ENCODE measurements around the gene MYCBP2.
A peak's percentile ranks its signal among the peaks of the same experiment; 100 is the strongest.

The MYCBP2 gene

GRCh38 chr13:77300176-77301037 lies 26.5 kb downstream of the MYCBP2 start:
- Histone ChIP-seq H3K27ac (ENCODE audit: low read depth, low read length) (peak overlapping the region; percentile 60), H3K4me3 (ENCODE audit: insufficient read depth, low read length, poor library complexity, severe bottlenecking) (peak overlapping the region; percentile 38), H3K9ac (ENCODE audit: low read length) (peak overlapping the region; percentile 27), H2AFZ (ENCODE audit: low read depth, low read length, severe bottlenecking) (no peak overlapping the region), H3K9me2 (replicated peaks; ENCODE audit: insufficient read depth, low read length) (no peaks in the 10 kb centered on the region), H3F3A (ENCODE audit: insufficient read depth) (peaks cover 21% of the 10 kb centered on the region), H3K9me3 (ENCODE audit: insufficient read depth, low read length) (no peaks in the 10 kb centered on the region), H4K20me1 (ENCODE audit: low read depth, low read length) (peaks cover 32% of the 10 kb centered on the region), H3K36me3 (ENCODE audit: low read length) (peaks cover 5% of the 10 kb centered on the region; the same call in 1 of the 2 replicates), H3K4me2 (ENCODE audit: low read depth, low read length, poor library complexity, severe bottlenecking) (peak overlapping the region; percentile 75), H3K27me3 (ENCODE audit: low read length) (no peaks in the 10 kb centered on the region), H3K79me2 (ENCODE audit: insufficient read depth, low read length) (peaks cover 100% of the 10 kb centered on the region)
- no peak for TF ChIP-seq EZH2phosphoT487 (conservative IDR thresholded peaks at IDR 0.05; ENCODE audit: low read length)
- TF ChIP-seq CTCF (IDR thresholded peaks at IDR 0.05; ENCODE audit: insufficient read depth, low read length, poor library complexity, severe bottlenecking): no peak

- Histone ChIP-seq H3K9ac (ENCODE audit: low read length) (peak overlapping the region; percentile 27; the same call in 1 of the 2 replicates), H3K36me3 (ENCODE audit: low read length) (peaks cover 8% of the 10 kb centered on the region; the same call in 1 of the 2 replicates), H3K4me2 (ENCODE audit: low read depth, low read length, poor library complexity, severe bottlenecking) (peak overlapping the region; percentile 75), H4K20me1 (ENCODE audit: low read depth, low read length) (peaks cover 25% of the 10 kb centered on the region), H3K4me3 (ENCODE audit: insufficient read depth, low read length, poor library complexity, severe bottlenecking) (no peak overlapping the region), H3K9me2 (replicated peaks; ENCODE audit: insufficient read depth, low read length) (no peaks in the 10 kb centered on the region), H3K9me3 (ENCODE audit: insufficient read depth, low read length) (no peaks in the 10 kb centered on the region), H3K79me2 (ENCODE audit: insufficient read depth, low read length) (peaks cover 98% of the 10 kb centered on the region), H3K27ac (ENCODE audit: low read depth, low read length) (peak overlapping the region; percentile 60), H3K27me3 (ENCODE audit: low read length) (no peaks in the 10 kb centered on the region), H2AFZ (ENCODE audit: low read depth, low read length, severe bottlenecking) (no peak overlapping the region), H3F3A (ENCODE audit: insufficient read depth) (peaks cover 21% of the 10 kb centered on the region)
- TF ChIP-seq CTCF (IDR thresholded peaks at IDR 0.05; ENCODE audit: insufficient read depth, low read length, poor library complexity, severe bottlenecking): no peak
- no peak for TF ChIP-seq EZH2phosphoT487 (conservative IDR thresholded peaks at IDR 0.05; ENCODE audit: low read length)
These were observed 27.3 kb downstream of the MYCBP2 start for GRCh38 chr13:77299587-77299986.

- Histone ChIP-seq H3K79me2 (ENCODE audit: insufficient read depth, low read length) (peaks cover 95% of the 10 kb centered on the region), H3F3A (ENCODE audit: insufficient read depth) (peaks cover 21% of the 10 kb centered on the region), H3K9me2 (replicated peaks; ENCODE audit: insufficient read depth, low read length) (no peaks in the 10 kb centered on the region), H3K9me3 (ENCODE audit: insufficient read depth, low read length) (no peaks in the 10 kb centered on the region), H3K27me3 (ENCODE audit: low read length) (no peaks in the 10 kb centered on the region), H3K4me2 (ENCODE audit: low read depth, low read length, poor library complexity, severe bottlenecking) (peak overlapping the region; percentile 75), H2AFZ (ENCODE audit: low read depth, low read length, severe bottlenecking) (no peak overlapping the region), H3K27ac (ENCODE audit: low read depth, low read length) (peak overlapping the region; percentile 33; the same call in 1 of the 2 replicates), H3K9ac (ENCODE audit: low read length) (peak overlapping the region; percentile 19; the same call in 1 of the 2 replicates), H3K36me3 (ENCODE audit: low read length) (peaks cover 12% of the 10 kb centered on the region; the same call in 1 of the 2 replicates), H4K20me1 (ENCODE audit: low read depth, low read length) (peaks cover 16% of the 10 kb centered on the region), H3K4me3 (ENCODE audit: insufficient read depth, low read length, poor library complexity, severe bottlenecking) (peak overlapping the region; percentile 19)
- TF ChIP-seq CTCF (IDR thresholded peaks at IDR 0.05; ENCODE audit: insufficient read depth, low read length, poor library complexity, severe bottlenecking) (no peak), EZH2phosphoT487 (conservative IDR thresholded peaks at IDR 0.05; ENCODE audit: low read length) (no peak)
These were observed 28.5 kb downstream of the MYCBP2 start for GRCh38 chr13:77298426-77298825.
